Esophagus squamous epithelium (tissue), 5 donors: Measurements from ENCODE around the gene TRIML2. TPM values are rescaled to one million over a fixed set of nuclear protein-coding genes. Genes with fewer than 3 reads are reported as not detected.

ENCODE experiments used
- DNase-seq: peaks from one replicate; lab custom pipeline; 2025; lab: John Stamatoyannopoulos, UW
- H3K27ac ChIP-seq, 4 donors: fragments of 200-600 bp; sonication (generic); one replicate each; pipeline ENCODE4 v1.5.1; 2016 to 2019; ENCODE audit warnings: mild to moderate bottlenecking in 1 of 4
- H3K27me3 ChIP-seq, 4 donors: fragments of 200-600 bp; sonication (generic); 1 replicate in 3 of 4; 2 replicates in 1 of 4; pipeline versions ENCODE4 v1.5.1 to v1.6.0; 2017 to 2021; ENCODE audit warnings: antibody characterized with exemption in 1 of 4
- H3K36me3 ChIP-seq, 3 donors: fragments of 200-600 bp; sonication (generic); one replicate each; pipeline ENCODE4 v1.5.1; 2016 to 2019
- H3K4me1 ChIP-seq, 3 donors: fragments of 200-600 bp; sonication (generic); one replicate each; pipeline ENCODE4 v1.5.1; 2017 to 2019
- H3K4me3 ChIP-seq, 4 donors: fragments of 200-600 bp; sonication (generic); 1 replicate in 3 of 4; 2 replicates in 1 of 4; pipeline ENCODE4 v1.5.1; 2016 to 2019; ENCODE audit warnings: mild to moderate bottlenecking in 2 of 4, moderate library complexity in 1 of 4
- H3K9me3 ChIP-seq, 3 donors: fragments of 200-600 bp; sonication (generic); one replicate each; pipeline ENCODE4 v1.5.1; 2016 to 2019
- POLR2A ChIP-seq, 4 donors: fragments of 450-650 bp; IDR thresholded peaks; one replicate each; pipeline ENCODE4 v1.6.1; 2017; ENCODE audit warnings: antibody characterized with exemption in 4 of 4, mild to moderate bottlenecking in 4 of 4, moderate library complexity in 3 of 4
- WGBS, 2 donors: methylation state at CpG; one replicate each; pipeline ENCODE4 v1.1.5; 2018; 5-methylcytosine and 5-hydroxymethylcytosine counted together
- intact Hi-C: fragments of 100-400 bp; cut with DNase I; formaldehyde crosslinking; loops from one replicate; pipeline ENCODE4 v1.15.0; 2022
- small RNA-seq, 4 donors: library from RNA; depleted of rRNA; stranded (forward); fragments of <200 nt; gene quantifications; one replicate each; pipeline ENCODE3, GENCODE V24; 2016
- total RNA-seq, 4 donors: library from RNA; depleted of rRNA; stranded (reverse); fragments of >200 nt; gene quantifications; one replicate each; pipeline ENCODE4 v1.1.0, GENCODE V29; 2016
- TF ChIP-seq, protein P1 (sequence below), 6 experiments: fragments of 450-650 bp in 4 of 6; fragments of 200-600 bp in 2 of 6; sonication (generic) in 2 of 6; IDR thresholded peaks; one replicate each; pipeline ENCODE4 v1.5.1; 2016 to 2019; ENCODE audit warnings: antibody characterized with exemption in 6 of 6, mild to moderate bottlenecking in 4 of 6, moderate library complexity in 4 of 6
- donor health status: DM: yes; HTN: yes; CAD: no.

The TRIML2 gene
- total RNA-seq, 4 donors from 2014 or later: not detected

GRCh38 chr4:188043154-188043553 lies 66.2 kb downstream of the TRIML2 start:
- H3K4me3 ChIP-seq: no peak overlapping the region
- no peak overlapping the region for H3K27ac ChIP-seq
- H3K27me3 ChIP-seq: no peaks in the 10 kb centered on the region
- no peaks in the 10 kb centered on the region for H3K4me1 ChIP-seq
- intact Hi-C loops: no loop called here
- TF ChIP-seq, protein P1, sequence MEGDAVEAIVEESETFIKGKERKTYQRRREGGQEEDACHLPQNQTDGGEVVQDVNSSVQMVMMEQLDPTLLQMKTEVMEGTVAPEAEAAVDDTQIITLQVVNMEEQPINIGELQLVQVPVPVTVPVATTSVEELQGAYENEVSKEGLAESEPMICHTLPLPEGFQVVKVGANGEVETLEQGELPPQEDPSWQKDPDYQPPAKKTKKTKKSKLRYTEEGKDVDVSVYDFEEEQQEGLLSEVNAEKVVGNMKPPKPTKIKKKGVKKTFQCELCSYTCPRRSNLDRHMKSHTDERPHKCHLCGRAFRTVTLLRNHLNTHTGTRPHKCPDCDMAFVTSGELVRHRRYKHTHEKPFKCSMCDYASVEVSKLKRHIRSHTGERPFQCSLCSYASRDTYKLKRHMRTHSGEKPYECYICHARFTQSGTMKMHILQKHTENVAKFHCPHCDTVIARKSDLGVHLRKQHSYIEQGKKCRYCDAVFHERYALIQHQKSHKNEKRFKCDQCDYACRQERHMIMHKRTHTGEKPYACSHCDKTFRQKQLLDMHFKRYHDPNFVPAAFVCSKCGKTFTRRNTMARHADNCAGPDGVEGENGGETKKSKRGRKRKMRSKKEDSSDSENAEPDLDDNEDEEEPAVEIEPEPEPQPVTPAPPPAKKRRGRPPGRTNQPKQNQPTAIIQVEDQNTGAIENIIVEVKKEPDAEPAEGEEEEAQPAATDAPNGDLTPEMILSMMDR (IDR thresholded peaks at IDR 0.05): no peak
- no peak for TF ChIP-seq POLR2A (IDR thresholded peaks at IDR 0.05)
- H3K9me3 ChIP-seq: no peaks in the 10 kb centered on the region
- no peaks in the 10 kb centered on the region for H3K36me3 ChIP-seq
- DNase-seq: no peak
- 76 to 95% methylated on average over 3 to 5 of the region's 5 CpGs for WGBS, 2 donors

DNA sequence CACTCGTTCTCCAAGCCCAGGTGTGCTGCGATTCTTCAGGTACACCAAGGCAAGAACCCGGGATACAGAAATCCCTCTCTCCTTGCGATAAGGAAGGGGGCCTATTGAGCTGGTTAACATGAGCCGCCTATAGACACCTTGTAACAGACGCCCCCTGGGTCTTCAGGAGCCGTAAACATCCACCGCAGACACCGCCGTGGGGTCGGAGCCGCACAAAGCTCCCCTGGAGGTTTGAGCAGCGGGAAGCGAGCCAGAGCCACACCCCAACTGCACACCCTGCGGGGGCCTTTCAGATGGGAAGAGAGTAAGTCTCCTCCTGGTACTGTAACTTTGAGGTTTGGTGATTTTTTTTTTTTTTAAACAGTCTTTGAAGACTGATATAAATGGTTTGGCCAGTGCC lies 67.2 kb downstream of the TRIML2 start:
- 56 to 78% methylated on average over 3 to 15 of the region's 15 CpGs for WGBS, 2 donors
- no peak for DNase-seq

GRCh38 chr4:188041721-188042120 lies 67.7 kb downstream of the TRIML2 start:
- no peaks in the 10 kb centered on the region for H3K27me3 ChIP-seq
- no peaks in the 10 kb centered on the region for H3K9me3 ChIP-seq
- TF ChIP-seq POLR2A (IDR thresholded peaks at IDR 0.05): no peak
- TF ChIP-seq, protein P1 (IDR thresholded peaks at IDR 0.05): no peak
- 83 to 90% methylated on average over 8 to 20 of the region's 21 CpGs for WGBS, 2 donors
- H3K36me3 ChIP-seq: no peaks in the 10 kb centered on the region
- intact Hi-C loops: no loop called here
- no peak for DNase-seq
- H3K4me1 ChIP-seq: no peaks in the 10 kb centered on the region
- no peak overlapping the region for H3K27ac ChIP-seq
- H3K4me3 ChIP-seq: no peak overlapping the region

More for the DNA sequence above, 67.2 kb downstream of the TRIML2 start:
- Histone ChIP-seq H3K4me1 (no peaks in the 10 kb centered on the region), H3K27me3 (no peaks in the 10 kb centered on the region), H3K36me3 (no peaks in the 10 kb centered on the region), H3K27ac (no peak overlapping the region), H3K4me3 (no peak overlapping the region), H3K9me3 (no peaks in the 10 kb centered on the region)
- no peak for TF ChIP-seq POLR2A (IDR thresholded peaks at IDR 0.05)
- TF ChIP-seq, protein P1 (IDR thresholded peaks at IDR 0.05): no peak
- intact Hi-C loops: no loop called here

Small RNAs within 50 kb of the gene (small RNA-seq; reads per million reads assigned to genes)
- 0 reads per million in 4 donors for gene RNU6-173P

Other genes starting within 250 kb of the TRIML2 start
- not detected for gene ZFP42, start 113.8 kb downstream of the TRIML2 start, total RNA-seq
- gene TRIML1, start 29.8 kb upstream of the TRIML2 start, total RNA-seq: not detected